Astrocyte of the cerebellum (primary cell): Measurements from ENCODE around the gene RUSF1.

ENCODE experiments used
- DNase-seq: peaks from one replicate; pipeline ENCODE4 v3.0.0-alpha.2; 2011; ENCODE audit warnings: low read depth
- H3K4me3 ChIP-seq: 2 replicates; pipeline ENCODE4 v1.5.1; 2011; ENCODE audit warnings: mild to moderate bottlenecking, low read depth, low read length, moderate library complexity
- in situ Hi-C: cut with HindIII; loops from 2 replicates; pipeline ENCODE4 v1.10.0; 2017; ENCODE audit warnings: low sequenced_read_pairs
- TF ChIP-seq, protein P1 (sequence below): IDR thresholded peaks from 2 replicates; pipeline ENCODE4 v1.5.1; 2012; ENCODE audit warnings: low read length, low read depth, moderate library complexity, mild to moderate bottlenecking; ENCODE audit errors: missing control alignments

Gene RUSF1

GRCh38 chr16:31517800-31518402 lies 9.7 kb upstream of the RUSF1 start:
- no peak for DNase-seq
- no peak overlapping the region for H3K4me3 ChIP-seq
- in situ Hi-C loops: no loop called here
- TF ChIP-seq, protein P1, sequence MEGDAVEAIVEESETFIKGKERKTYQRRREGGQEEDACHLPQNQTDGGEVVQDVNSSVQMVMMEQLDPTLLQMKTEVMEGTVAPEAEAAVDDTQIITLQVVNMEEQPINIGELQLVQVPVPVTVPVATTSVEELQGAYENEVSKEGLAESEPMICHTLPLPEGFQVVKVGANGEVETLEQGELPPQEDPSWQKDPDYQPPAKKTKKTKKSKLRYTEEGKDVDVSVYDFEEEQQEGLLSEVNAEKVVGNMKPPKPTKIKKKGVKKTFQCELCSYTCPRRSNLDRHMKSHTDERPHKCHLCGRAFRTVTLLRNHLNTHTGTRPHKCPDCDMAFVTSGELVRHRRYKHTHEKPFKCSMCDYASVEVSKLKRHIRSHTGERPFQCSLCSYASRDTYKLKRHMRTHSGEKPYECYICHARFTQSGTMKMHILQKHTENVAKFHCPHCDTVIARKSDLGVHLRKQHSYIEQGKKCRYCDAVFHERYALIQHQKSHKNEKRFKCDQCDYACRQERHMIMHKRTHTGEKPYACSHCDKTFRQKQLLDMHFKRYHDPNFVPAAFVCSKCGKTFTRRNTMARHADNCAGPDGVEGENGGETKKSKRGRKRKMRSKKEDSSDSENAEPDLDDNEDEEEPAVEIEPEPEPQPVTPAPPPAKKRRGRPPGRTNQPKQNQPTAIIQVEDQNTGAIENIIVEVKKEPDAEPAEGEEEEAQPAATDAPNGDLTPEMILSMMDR: no peak

GRCh38 chr16:31513884-31514283 lies 5.7 kb upstream of the RUSF1 start:
- DNase-seq: no peak
- in situ Hi-C loops: no loop called here
- TF ChIP-seq, protein P1: no peak
- H3K4me3 ChIP-seq: no peak overlapping the region

DNA sequence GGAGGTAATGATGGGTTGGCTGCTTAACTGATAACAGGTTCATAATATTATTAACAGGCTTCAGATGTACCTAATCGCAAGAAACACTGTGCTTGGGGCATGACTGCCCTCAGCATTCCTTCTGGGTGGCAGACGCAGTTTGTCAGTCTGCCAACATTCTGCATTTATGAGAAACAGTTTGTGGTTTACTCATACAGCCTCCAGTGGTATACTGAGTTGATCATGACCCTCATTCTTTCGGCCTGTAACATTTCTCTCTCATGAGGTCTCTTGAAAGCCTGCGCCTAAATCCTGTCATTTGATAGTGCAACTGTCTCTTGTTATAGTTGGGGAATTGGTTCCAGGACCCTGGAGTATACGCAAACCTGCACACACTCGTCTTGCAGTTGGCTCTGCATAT lies 4.9 kb upstream of the RUSF1 start:
- TF ChIP-seq, protein P1: no peak
- in situ Hi-C loops: no loop called here
- no peak overlapping the region for H3K4me3 ChIP-seq
- no peak for DNase-seq

GRCh38 chr16:31508706-31509195 lies 560 bp upstream of the RUSF1 start:
- in situ Hi-C loops: no loop called here

GRCh38 chr16:31507617-31507928 lies 618 bp downstream of the RUSF1 start:
- in situ Hi-C loops: no loop called here
- no peak for DNase-seq
- TF ChIP-seq, protein P1: no peak

More at GRCh38 chr16:31508706-31509195, 560 bp upstream of the RUSF1 start:
- H3K4me3 ChIP-seq: peak overlapping the region; percentile 95
- DNase-seq: no peak
- TF ChIP-seq, protein P1: no peak

GRCh38 chr16:31505483-31505882 lies 2.7 kb downstream of the RUSF1 start:
- DNase-seq: no peak
- no peak overlapping the region for H3K4me3 ChIP-seq
- in situ Hi-C loops: no loop called here

More at GRCh38 chr16:31507617-31507928, 618 bp downstream of the RUSF1 start:
- H3K4me3 ChIP-seq: peak overlapping the region; percentile 95

More at GRCh38 chr16:31505483-31505882, 2.7 kb downstream of the RUSF1 start:
- TF ChIP-seq, protein P1: no peak
